MM.1S (cell line): ENCODE data around the gene NEIL1.
"Not testable (repeated sequence)": the region's sequence is repeated elsewhere in the genome, so short reads cannot be mapped to it uniquely, and the experiment has no call there.

Experiments
- DNase-seq: peaks from one replicate; pipeline ENCODE4 v3.0.0-alpha.2; 2015
- H2AFZ ChIP-seq: fragments of 300-600 bp; sonication (generic); 2 replicates; pipeline ENCODE4 v1.6.0; 2016; ENCODE audit warnings: antibody characterized with exemption, low read length
- H3F3A ChIP-seq: fragments of 300-600 bp; sonication (generic); 2 replicates; pipeline ENCODE4 v1.6.1; 2016; ENCODE audit warnings: mild to moderate bottlenecking, antibody characterized with exemption, low read length, moderate library complexity, mixed read lengths; ENCODE audit not compliant: insufficient read depth
- H3K27ac ChIP-seq: fragments of 300-600 bp; sonication (generic); 2 replicates; pipeline ENCODE4 v1.5.1; 2016; ENCODE audit warnings: mild to moderate bottlenecking, low read length
- H3K27me3 ChIP-seq: fragments of 300-600 bp; sonication (generic); replicated peaks from 2 replicates; pipeline ENCODE4 v1.6.0; 2016; ENCODE audit warnings: low read length; ENCODE audit not compliant: insufficient read depth
- H3K36me3 ChIP-seq: fragments of 300-600 bp; sonication (generic); replicated peaks from 2 replicates; pipeline ENCODE4 v1.6.1; 2016; ENCODE audit warnings: mild to moderate bottlenecking, low read length, mixed read lengths; ENCODE audit not compliant: insufficient read depth
- H3K4me1 ChIP-seq: fragments of 300-600 bp; sonication (generic); 2 replicates; pipeline ENCODE4 v1.6.1; 2016; ENCODE audit warnings: low read length, mixed read lengths
- H3K4me2 ChIP-seq: fragments of 300-600 bp; sonication (generic); 2 replicates; pipeline ENCODE4 v1.6.0; 2016; ENCODE audit warnings: low read depth, low read length
- H3K4me3 ChIP-seq: fragments of 300-600 bp; sonication (generic); 2 replicates; pipeline ENCODE4 v1.5.1; 2016; ENCODE audit warnings: low read length, mixed read lengths
- H3K79me2 ChIP-seq: fragments of 300-600 bp; sonication (generic); 2 replicates; pipeline ENCODE4 v1.6.1; 2016; ENCODE audit warnings: mixed run types, low read length, mixed read lengths
- H3K9ac ChIP-seq: fragments of 300-600 bp; sonication (generic); 2 replicates; pipeline ENCODE4 v1.6.1; 2016; ENCODE audit warnings: low read length, mixed read lengths
- H3K9me2 ChIP-seq: fragments of 300-600 bp; sonication (generic); replicated peaks from 2 replicates; pipeline ENCODE4 v1.6.1; 2016; ENCODE audit warnings: mild to moderate bottlenecking, low read length, mixed read lengths; ENCODE audit not compliant: insufficient read depth
- H3K9me3 ChIP-seq: fragments of 300-600 bp; sonication (generic); replicated peaks from 2 replicates; pipeline ENCODE4 v1.6.1; 2016; ENCODE audit warnings: mild to moderate bottlenecking, low read length, mixed read lengths; ENCODE audit not compliant: insufficient read depth
- H4K20me1 ChIP-seq: fragments of 300-600 bp; sonication (generic); 2 replicates; pipeline ENCODE4 v1.6.1; 2016; ENCODE audit warnings: mild to moderate bottlenecking, low read length, moderate library complexity, mixed read lengths; ENCODE audit not compliant: insufficient read depth
- EZH2 ChIP-seq: fragments of 300-600 bp; sonication (generic); optimal IDR thresholded peaks from 2 replicates; pipeline ENCODE3; 2017; ENCODE audit warnings: low read depth, mild to moderate bottlenecking, antibody characterized with exemption, low read length, mixed read lengths
- EZH2phosphoT487 ChIP-seq: fragments of 300-600 bp; sonication (generic); IDR thresholded peaks from 2 replicates; pipeline ENCODE4 v1.6.1; 2018; ENCODE audit warnings: antibody characterized with exemption, low read length
- TF ChIP-seq, protein P1 (sequence below): fragments of 300-600 bp; sonication (generic); IDR thresholded peaks from 2 replicates; pipeline ENCODE4 v1.5.1; 2016; ENCODE audit warnings: antibody characterized with exemption, low read length, mixed read lengths

NEIL1 gene

DNA sequence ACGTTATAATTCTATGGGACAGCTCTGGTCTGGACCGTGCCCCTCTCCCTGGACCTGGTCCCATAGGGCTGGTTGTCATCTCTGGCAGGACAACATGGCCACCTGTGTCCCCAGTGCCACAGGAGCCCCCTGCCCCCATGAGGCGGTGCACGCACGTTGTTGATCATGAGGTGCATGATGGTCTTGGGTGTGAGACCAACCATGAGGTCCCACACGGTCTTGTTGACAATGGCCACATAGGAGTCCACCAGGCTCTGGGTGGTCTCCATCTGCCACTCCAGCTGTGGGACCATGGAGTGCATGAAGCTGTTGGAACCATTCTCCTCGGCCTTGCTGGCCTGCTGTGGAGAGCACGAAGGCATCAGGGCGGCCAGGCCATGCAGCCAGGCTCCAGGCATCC is 44.5 kb upstream of the NEIL1 start:
- TF ChIP-seq, protein P1, sequence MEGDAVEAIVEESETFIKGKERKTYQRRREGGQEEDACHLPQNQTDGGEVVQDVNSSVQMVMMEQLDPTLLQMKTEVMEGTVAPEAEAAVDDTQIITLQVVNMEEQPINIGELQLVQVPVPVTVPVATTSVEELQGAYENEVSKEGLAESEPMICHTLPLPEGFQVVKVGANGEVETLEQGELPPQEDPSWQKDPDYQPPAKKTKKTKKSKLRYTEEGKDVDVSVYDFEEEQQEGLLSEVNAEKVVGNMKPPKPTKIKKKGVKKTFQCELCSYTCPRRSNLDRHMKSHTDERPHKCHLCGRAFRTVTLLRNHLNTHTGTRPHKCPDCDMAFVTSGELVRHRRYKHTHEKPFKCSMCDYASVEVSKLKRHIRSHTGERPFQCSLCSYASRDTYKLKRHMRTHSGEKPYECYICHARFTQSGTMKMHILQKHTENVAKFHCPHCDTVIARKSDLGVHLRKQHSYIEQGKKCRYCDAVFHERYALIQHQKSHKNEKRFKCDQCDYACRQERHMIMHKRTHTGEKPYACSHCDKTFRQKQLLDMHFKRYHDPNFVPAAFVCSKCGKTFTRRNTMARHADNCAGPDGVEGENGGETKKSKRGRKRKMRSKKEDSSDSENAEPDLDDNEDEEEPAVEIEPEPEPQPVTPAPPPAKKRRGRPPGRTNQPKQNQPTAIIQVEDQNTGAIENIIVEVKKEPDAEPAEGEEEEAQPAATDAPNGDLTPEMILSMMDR: no peak
- TF ChIP-seq EZH2phosphoT487: no peak
- TF ChIP-seq EZH2: no peak
- Histone ChIP-seq H3K4me2 (no peak overlapping the region), H3K4me1 (no peaks in the 10 kb centered on the region)

DNA sequence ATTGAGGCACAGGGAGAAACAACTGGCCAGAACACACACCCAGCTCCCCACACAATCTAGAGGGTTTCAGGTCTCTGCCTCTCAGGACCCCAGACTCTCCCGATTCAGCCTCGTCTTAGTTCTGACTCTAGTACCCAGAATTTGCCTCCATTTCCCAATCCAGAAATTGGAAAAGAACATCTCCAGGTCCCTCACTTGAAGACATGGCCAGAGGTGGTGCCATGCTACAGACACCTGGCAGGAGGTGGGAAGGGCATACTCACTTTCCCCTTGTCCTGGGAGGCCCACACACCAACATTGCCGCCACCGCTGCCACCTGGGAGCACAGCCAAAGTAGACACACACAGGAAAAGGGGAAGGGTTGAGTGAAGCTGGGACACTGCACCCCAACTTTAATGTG is 44.1 kb upstream of the NEIL1 start:
- DNase-seq, H3F3A ChIP-seq, H3K4me2 ChIP-seq, H3K9me3 ChIP-seq, H3K79me2 ChIP-seq, H3K27ac ChIP-seq, H3K36me3 ChIP-seq, H2AFZ ChIP-seq, H3K9ac ChIP-seq, H3K4me1 ChIP-seq, H4K20me1 ChIP-seq, H3K9me2 ChIP-seq, H3K27me3 ChIP-seq, H3K4me3 ChIP-seq: not testable (repeated sequence)

More for the DNA sequence above, 44.5 kb upstream of the NEIL1 start:
- Histone ChIP-seq H3F3A (no peaks in the 10 kb centered on the region), H3K9ac (no peak overlapping the region), H3K36me3 (no peaks in the 10 kb centered on the region), H3K27me3 (no peaks in the 10 kb centered on the region), H3K4me3 (no peak overlapping the region), H3K9me2 (no peaks in the 10 kb centered on the region), H3K9me3 (no peaks in the 10 kb centered on the region), H2AFZ (no peak overlapping the region), H4K20me1 (no peaks in the 10 kb centered on the region), H3K79me2 (no peaks in the 10 kb centered on the region), H3K27ac (no peak overlapping the region)
- no peak for DNase-seq

DNA sequence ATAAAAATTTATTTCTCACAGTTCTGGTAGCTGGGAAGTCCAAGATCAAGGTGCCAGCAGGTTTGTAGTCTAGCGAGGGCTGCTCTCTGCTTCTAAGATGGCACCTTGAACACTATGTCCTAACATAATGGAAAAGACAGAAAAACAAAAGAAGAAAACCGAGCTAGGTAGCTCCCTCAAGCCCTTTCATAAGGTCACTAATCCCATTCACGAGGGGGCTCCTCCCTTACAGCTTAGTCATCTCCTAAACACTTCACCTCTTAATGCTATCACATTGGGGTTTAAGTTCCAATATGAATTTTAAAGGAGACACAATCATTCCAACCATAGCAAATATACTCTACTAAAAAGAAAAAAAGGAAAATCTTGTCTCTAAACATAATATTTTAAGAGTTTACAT is 40.7 kb upstream of the NEIL1 start:
- no peak overlapping the region for H3K27ac ChIP-seq
- H3K9me3 ChIP-seq: no peaks in the 10 kb centered on the region
- no peaks in the 10 kb centered on the region for H3F3A ChIP-seq
- no peaks in the 10 kb centered on the region for H3K9me2 ChIP-seq
- H3K4me3 ChIP-seq: no peak overlapping the region
- H3K4me1 ChIP-seq: 0 out of 2 replicates have a peak, but pooled peaks cover 4% of the 10 kb centered on the region
- DNase-seq: no peak
- H3K79me2 ChIP-seq: no peaks in the 10 kb centered on the region
- H2AFZ ChIP-seq: no peak overlapping the region
- H4K20me1 ChIP-seq: no peaks in the 10 kb centered on the region
- H3K9ac ChIP-seq: no peak overlapping the region
- H3K27me3 ChIP-seq: no peaks in the 10 kb centered on the region
- no peak overlapping the region for H3K4me2 ChIP-seq
- no peaks in the 10 kb centered on the region for H3K36me3 ChIP-seq
- TF ChIP-seq EZH2phosphoT487 (no peak), EZH2 (no peak)
- TF ChIP-seq, protein P1: no peak

DNA sequence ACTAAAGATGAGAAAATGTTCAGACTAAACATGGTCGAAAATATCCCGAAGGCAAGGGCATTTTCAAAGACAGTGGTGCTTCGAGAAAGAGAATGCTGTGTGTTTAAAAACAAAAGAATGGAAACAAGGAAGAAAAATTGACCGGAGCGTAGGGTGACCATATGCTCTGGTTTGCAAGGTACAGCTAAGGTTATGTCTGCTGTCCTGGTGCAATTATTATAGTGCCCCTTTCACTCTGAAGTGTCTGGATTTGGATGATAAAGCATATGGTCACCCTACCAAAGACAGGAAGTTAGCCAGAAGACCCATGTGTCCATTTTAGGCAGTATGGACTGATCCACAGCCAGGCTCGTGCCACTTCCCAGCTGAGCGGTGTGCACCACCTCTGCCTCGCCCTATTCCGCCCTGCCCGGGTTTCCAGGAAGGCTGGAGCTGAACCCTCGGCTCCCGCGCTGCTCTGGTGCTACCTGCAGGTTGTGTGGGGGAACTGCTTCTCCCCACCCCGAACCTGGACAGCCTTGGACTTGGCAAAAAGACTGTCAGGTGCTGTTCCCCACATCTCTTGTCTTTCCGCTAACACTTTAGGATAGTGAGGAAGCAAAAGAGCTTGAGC is 39.0 kb upstream of the NEIL1 start:
- H3F3A ChIP-seq: no peaks in the 10 kb centered on the region
- H3K27me3 ChIP-seq: no peaks in the 10 kb centered on the region
- TF ChIP-seq EZH2: no peak
- TF ChIP-seq, protein P1: peak; percentile 72
- DNase-seq: peak; percentile 34
- no peaks in the 10 kb centered on the region for H3K79me2 ChIP-seq
- H3K4me3 ChIP-seq: no peak overlapping the region
- no peaks in the 10 kb centered on the region for H3K9me3 ChIP-seq
- H4K20me1 ChIP-seq: no peaks in the 10 kb centered on the region
- H3K4me1 ChIP-seq: 0 out of 2 replicates have a peak, but pooled peaks cover 4% of the 10 kb centered on the region
- H3K4me2 ChIP-seq: peak overlapping the region; percentile 65; the same call in 1 of the 2 replicates
- H3K27ac ChIP-seq: no peak overlapping the region
- no peaks in the 10 kb centered on the region for H3K9me2 ChIP-seq
- no peak overlapping the region for H3K9ac ChIP-seq
- peak overlapping the region; percentile 63 for H2AFZ ChIP-seq
- H3K36me3 ChIP-seq: no peaks in the 10 kb centered on the region
